Ovary (tissue), 9 donors: ENCODE measurements around the gene TOPAZ1. TPM values are rescaled to one million over a fixed set of nuclear protein-coding genes. Genes with fewer than 3 reads are reported as not detected.

Experiments
- DNase-seq, 5 donors: peaks; one replicate each; pipeline ENCODE4 v3.0.0-alpha.2; 2019 to 2020
- H3K27ac ChIP-seq, 2 donors: fragments of 200-600 bp; one replicate each; pipeline versions ENCODE4 v1.5.1 to v1.8.0; 2019 to 2022
- H3K27me3 ChIP-seq: fragments of 200-600 bp; one replicate; pipeline ENCODE4 v1.8.0; 2022
- H3K36me3 ChIP-seq: fragments of 200-600 bp; sonication (generic); one replicate; pipeline ENCODE4 v1.5.1; 2019
- H3K4me1 ChIP-seq: one replicate; pipeline ENCODE4 v1.8.1; 2013; ENCODE audit warnings: mild to moderate bottlenecking, moderate library complexity; ENCODE audit not compliant: insufficient read depth
- H3K4me3 ChIP-seq: fragments of 200-600 bp; sonication (generic); one replicate; pipeline ENCODE4 v1.5.1; 2017
- H3K9me3 ChIP-seq, 2 donors: fragments of 200-600 bp in 1 of 2; sonication (generic) in 1 of 2; one replicate each; pipeline versions ENCODE4 v1.5.1 to v1.8.1; 2013 to 2019; ENCODE audit warnings: mild to moderate bottlenecking in 1 of 2, moderate library complexity in 1 of 2
- CTCF ChIP-seq, 3 donors: fragments of 450-650 bp in 2 of 3; fragments of 200-600 bp in 1 of 3; IDR thresholded peaks; one replicate each; pipeline versions ENCODE4 v1.5.1 to v1.8.0; 2016 to 2022; ENCODE audit warnings: antibody characterized with exemption in 3 of 3, mild to moderate bottlenecking in 1 of 3
- EP300 ChIP-seq: sonication (generic); formaldehyde crosslinking; IDR thresholded peaks from one replicate; pipeline ENCODE4 v1.6.1; 2017; ENCODE audit warnings: antibody characterized with exemption
- POLR2A ChIP-seq: fragments of 450-650 bp; IDR thresholded peaks from one replicate; pipeline ENCODE4 v1.6.1; 2017; ENCODE audit warnings: antibody characterized with exemption, mild to moderate bottlenecking, moderate library complexity
- WGBS, 3 donors: extraction: QIAGEN DNeasy Blood & Tissue Kit in 1 of 3; methylation state at CpG; one replicate each; pipeline versions ENCODE4 v1.1.5 to v1.1.7; 2013 to 2017; 5-methylcytosine and 5-hydroxymethylcytosine counted together
- intact Hi-C, 4 donors: fragments of 100-400 bp; cut with DNase I; formaldehyde crosslinking; loops; one replicate each; pipeline versions ENCODE4 v1.11.0 to v1.15.1; 2022 to 2023
- polyA plus RNA-seq, 2 donors: library from polyadenylated mRNA; stranded (reverse); fragments of 200-250 nt in 1 of 2; fragments of 350-450 nt in 1 of 2; fragmentation: Illumina TruSeq in 1 of 2; extraction: RNeasy Lipid Tissue Mini Kit (QIAGEN cat#74804) in 1 of 2; gene quantifications; one replicate each; pipeline ENCODE4 v1.2.3, GENCODE V29; 2013 to 2014
- total RNA-seq, 7 donors: library from RNA; depleted of rRNA in 2 of 7; stranded (reverse); fragments of >200 nt in 2 of 7; fragmentation: NEBNext Ultra II Directional in 3 of 7; extraction: Animal tissue kit (Norgen Biotek cat#: 25700) in 3 of 7; gene quantifications; one replicate each; pipeline versions ENCODE4 v1.1.0 to v1.2.4, GENCODE V29; 2016 to 2023
- donor health status: DM: no; HTN: no; CAD: no; lungs with moderate emphysema.
- donor health status: DM: no; HTN: no; CAD: no.
- donor health status: Bipolar disorder and iron deficiency.
- donor health status: DM: yes; HTN: yes; CAD: no.
- donor health status: DM: no; HTN: no; CAD: no.
- donor health status: DM: yes; HTN: yes; CAD: no.

TOPAZ1 gene
- total and polyA plus RNA-seq, 9 donors, result 0.02 TPM; not detected in 8

- intact Hi-C loops, result loop anchor here in 2 of 4 donors (10.0 kb wide), 3 partner anchors 65 to 295 kb away; partner anchors contain the start of genes ZNF197 (in 1 of the 2) and ZNF445 (in 1 of the 2)
These were observed 88.3 kb downstream of the TOPAZ1 start for GRCh38 chr3:44329946-44330345.

GRCh38 chr3:44330444-44330843 is 88.8 kb downstream of the TOPAZ1 start:
- no peak overlapping the region for H3K4me3 ChIP-seq
- no peak overlapping the region for H3K27ac ChIP-seq
- intact Hi-C loops, result loop anchor here in 2 of 4 donors (10.0 kb wide), 2 partner anchors 64 to 294 kb away; partner anchors contain the start of gene ZNF197 (in 1 of the 2)
- H3K9me3 ChIP-seq, result no peaks in the 10 kb centered on the region
- WGBS, 3 donors, result 85 to 91% (median 90%) methylated on average over 2 of the region's 2 CpGs
- TF ChIP-seq CTCF (IDR thresholded peaks at IDR 0.05) (no peak), POLR2A (no peak), EP300 (no peak)
- DNase-seq, result no peak
- H3K36me3 ChIP-seq, result no peaks in the 10 kb centered on the region
- H3K4me1 ChIP-seq, result no peaks in the 10 kb centered on the region
- H3K27me3 ChIP-seq, result no peaks in the 10 kb centered on the region

More at GRCh38 chr3:44329946-44330345, 88.3 kb downstream of the TOPAZ1 start:
- TF ChIP-seq EP300 (no peak), POLR2A (no peak), CTCF (IDR thresholded peaks at IDR 0.05) (no peak)
- Histone ChIP-seq H3K27me3 (no peaks in the 10 kb centered on the region), H3K36me3 (no peaks in the 10 kb centered on the region), H3K4me3 (no peak overlapping the region), H3K27ac (no peak overlapping the region), H3K9me3 (no peaks in the 10 kb centered on the region), H3K4me1 (no peaks in the 10 kb centered on the region)
- DNase-seq, result no peak

- Histone ChIP-seq H3K4me3 (no peak overlapping the region), H3K4me1 (no peaks in the 10 kb centered on the region), H3K9me3 (no peaks in the 10 kb centered on the region), H3K27me3 (no peaks in the 10 kb centered on the region), H3K36me3 (no peaks in the 10 kb centered on the region), H3K27ac (no peak overlapping the region)
- intact Hi-C loops, result loop anchor here in 2 of 4 donors (10.0 kb wide), 2 partner anchors 60 to 290 kb away; partner anchors contain the start of gene ZNF197 (in 1 of the 2)
- TF ChIP-seq EP300 (no peak), CTCF (IDR thresholded peaks at IDR 0.05) (no peak), POLR2A (no peak)
- DNase-seq, result no peak
- WGBS, 3 donors, result 73 to 84% (median 80%) methylated on average over 2 of the region's 2 CpGs
These were observed 92.6 kb downstream of the TOPAZ1 start for GRCh38 chr3:44334326-44334725.

GRCh38 chr3:44337248-44337785 is 95.6 kb downstream of the TOPAZ1 start:
- peak overlapping the region; percentile 76 for H3K4me3 ChIP-seq
- intact Hi-C loops, result loop anchor here in 2 of 4 donors (10.0 kb wide), 2 partner anchors 57 to 287 kb away; partner anchors contain the start of gene ZNF197 (in 1 of the 2)
- WGBS, 3 donors, result 50 to 59% (median 53%) methylated on average over 5 of the region's 5 CpGs
- no peaks in the 10 kb centered on the region for H3K4me1 ChIP-seq
- DNase-seq, result no peak
- no peaks in the 10 kb centered on the region for H3K36me3 ChIP-seq
- H3K27ac ChIP-seq, result peak overlapping the region; percentile 73 to 98
- H3K27me3 ChIP-seq, result no peaks in the 10 kb centered on the region
- TF ChIP-seq POLR2A (no peak), CTCF (IDR thresholded peaks at IDR 0.05) (no peak), EP300 (no peak)
- H3K9me3 ChIP-seq, result no peaks in the 10 kb centered on the region
